Measurements from ENCODE around the gene NELL1.

DNA sequence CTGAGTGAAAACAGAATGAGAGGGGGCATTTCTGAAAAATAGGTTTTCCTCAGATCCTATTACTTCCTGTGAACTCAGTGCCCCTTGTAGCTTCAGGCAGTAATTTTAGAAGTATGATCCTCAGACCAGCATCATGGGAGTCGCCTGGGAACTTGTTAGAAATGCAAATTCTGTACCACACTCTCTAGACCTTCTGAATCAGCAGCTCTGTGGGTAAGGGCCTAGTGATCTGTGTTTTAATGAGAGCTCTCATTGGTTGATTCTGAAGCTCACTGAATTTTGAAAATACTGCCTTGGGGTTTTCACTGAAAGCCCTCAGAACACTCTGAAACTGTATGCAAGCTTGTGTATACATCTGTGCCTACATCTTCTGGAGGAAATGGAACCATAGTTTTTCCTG, 876.3 kb downstream of the NELL1 start:
- TF ChIP-seq EZH2phosphoT487 (IDR thresholded peaks at IDR 0.05; ENCODE audit: borderline replicate concordance, low read length) (no peak), EZH2 (IDR thresholded peaks at IDR 0.05; ENCODE audit: low read length, unreplicated experiment) (no peak)
